Measurements from ENCODE around the gene PSTPIP1.
"Not testable (repeated sequence)": the region's sequence is repeated elsewhere in the genome, so short reads cannot be mapped to it uniquely, and the experiment has no call there.

Gene PSTPIP1
- total RNA-seq: 174 to 215 reads per million in 2 donors

DNA sequence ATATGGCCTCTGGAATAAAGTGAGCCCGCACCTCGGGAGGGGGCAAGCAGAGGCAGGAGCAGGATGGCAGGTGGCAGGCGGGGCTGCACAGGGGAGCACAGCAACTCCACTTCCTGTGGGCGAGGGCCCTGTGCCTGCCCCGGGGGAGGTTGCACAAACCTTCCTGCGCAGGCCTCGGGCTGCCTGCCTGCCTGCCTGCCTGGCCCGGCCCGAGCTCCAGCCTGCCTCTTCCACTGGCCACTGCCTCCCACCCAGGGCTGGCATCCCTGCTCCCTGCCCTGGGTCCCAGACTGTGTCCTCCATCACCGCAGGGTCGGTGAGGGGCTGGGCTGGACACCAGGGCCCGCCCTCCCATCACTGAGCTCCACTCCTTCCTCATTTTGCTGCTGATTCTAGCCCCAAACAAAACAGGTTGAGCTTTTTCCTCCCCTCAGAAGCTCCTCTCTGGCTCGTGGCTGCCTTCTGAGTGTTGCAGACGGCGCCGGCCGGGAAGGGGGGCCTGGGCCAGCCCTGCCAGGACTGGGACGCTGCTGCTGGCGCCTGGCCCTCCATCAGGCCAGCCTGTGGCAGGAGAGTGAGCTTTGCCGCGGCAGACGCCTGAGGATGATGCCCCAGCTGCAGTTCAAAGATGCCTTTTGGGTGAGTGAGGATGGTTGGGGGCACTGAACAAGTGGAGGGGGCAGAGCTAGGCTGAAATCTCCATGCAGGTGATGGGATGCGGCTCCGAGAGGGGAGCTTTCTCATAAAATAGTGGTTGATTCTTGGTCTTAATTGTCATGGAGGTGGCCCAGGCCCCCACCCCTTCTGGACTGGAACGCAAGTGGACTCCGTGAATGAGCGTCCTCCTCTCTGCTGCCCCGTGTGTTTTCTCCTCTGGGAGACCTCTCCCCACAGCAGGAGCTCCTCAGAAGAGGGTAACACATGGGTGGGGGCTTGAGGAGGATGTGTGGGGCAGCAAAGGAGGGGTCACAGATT is at the start of gene PSTPIP1:
PSTPIP1 (plus strand) TSS at position 156 of the 975 bp plus-strand sequence; CDS start at position 604, 448 bp downstream.
- DNase-seq: peak; percentile 38

DNA sequence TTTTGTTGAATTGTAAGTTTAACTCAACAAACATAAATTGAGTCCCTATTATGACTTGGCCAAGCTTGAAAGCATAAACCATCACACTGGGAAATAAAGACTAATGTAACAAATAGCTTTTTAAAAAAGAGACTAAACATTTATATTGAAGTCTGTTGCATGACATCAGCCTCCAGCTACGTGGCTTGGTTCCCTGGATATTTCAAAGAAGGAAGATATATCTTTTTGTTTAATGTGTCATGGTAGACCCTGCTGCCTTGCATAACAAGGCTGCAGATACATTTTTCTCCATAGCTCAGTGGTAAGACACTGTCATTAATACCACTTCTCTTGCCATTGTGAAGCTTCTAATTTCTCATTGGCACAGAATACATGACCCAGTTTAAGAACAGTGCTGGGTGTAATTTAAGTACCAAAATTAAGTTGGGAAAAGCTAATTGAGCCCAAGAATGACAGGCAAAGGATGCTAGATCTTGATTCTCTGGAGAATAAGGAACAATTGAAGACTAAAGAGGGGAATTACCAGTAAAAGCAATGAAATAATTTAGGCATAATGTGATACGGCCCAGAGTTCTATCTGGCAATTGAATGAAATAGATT is 49.3 kb upstream of the PSTPIP1 start:
- DNase-seq: no peak

GRCh38 chr15:76947454-76947853 is 47.5 kb upstream of the PSTPIP1 start:
- no peak for DNase-seq

- DNase-seq: no peak
These were observed 43.7 kb upstream of the PSTPIP1 start for GRCh38 chr15:76951220-76951619.

DNA sequence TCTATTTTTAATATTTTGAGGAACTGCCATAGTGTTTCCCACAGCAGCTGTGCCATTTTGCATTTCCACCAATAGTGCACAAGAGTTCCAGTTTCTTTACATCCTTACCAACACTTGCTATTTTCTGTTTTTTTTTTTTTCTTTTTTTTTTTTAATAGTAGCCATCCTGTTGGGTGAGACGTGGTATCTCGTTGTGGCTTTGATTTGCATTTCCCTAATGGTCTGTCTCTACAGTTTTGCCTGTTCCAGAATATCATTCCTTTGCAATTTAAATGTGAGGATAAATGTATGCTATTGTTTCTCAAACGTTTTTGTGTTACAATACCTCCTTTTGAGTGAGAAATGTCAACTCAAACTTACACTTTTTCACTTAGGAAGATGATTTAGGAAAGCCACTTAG is 41.0 kb upstream of the PSTPIP1 start:
- no peak for DNase-seq

GRCh38 chr15:76954744-76955143 is 40.2 kb upstream of the PSTPIP1 start:
- no peak for DNase-seq

GRCh38 chr15:76961268-76962011 is 33.5 kb upstream of the PSTPIP1 start:
- DNase-seq: no peak

DNA sequence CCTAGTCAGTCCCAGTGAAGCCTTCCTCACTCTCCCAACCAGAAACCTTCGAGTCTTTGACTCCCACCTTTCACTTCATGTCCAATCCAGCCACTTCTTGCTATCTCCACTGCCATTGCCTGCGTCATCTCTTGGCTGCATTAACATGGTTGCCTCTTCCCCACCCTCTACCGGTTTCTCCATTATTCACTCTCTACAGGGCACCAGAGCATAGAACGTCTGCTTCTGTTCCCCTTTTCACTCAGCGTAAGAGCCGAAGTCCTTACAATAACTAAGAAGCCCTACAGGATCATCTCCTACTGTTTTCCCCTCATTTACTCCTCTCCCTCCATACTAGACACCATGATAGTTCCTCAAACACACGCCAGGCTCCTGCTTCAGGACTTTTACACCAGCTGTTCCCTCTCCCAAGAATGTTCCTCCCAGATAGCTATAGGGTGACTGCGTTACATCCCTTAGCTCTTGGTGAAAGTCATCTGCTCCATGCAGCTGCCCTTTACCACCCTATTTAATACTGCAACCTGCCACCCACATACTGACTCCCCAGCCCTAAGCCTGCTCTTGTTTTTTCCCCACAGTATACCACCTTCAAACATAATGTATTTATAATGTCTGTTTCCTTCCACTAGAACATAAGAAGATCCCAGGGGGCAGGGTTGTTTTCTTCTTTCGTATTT is 32.5 kb upstream of the PSTPIP1 start:
- no peak for DNase-seq

- DNase-seq: no peak
These were observed 31.3 kb upstream of the PSTPIP1 start for GRCh38 chr15:76963596-76963995.

DNA sequence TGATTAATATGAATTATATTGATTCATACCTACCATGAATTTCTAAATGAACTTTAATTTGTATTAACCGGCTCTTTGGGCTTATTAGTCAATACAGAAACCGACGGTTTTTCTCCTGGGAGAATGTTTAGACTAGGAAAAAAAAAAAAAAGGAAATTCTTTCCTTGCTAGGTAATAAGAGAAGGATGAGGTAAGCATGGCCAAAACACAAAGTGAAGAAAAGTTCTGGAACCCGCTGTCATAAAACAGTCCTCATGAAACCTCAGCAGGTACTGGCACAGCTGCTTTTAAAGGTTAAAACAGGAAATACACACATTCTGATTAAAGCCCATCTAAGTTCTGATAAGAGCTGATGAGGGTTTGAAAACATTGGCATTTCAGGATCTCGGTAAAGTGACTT is 30.8 kb upstream of the PSTPIP1 start:
- no peak for DNase-seq

GRCh38 chr15:76966051-76966450 is 28.9 kb upstream of the PSTPIP1 start:
- DNase-seq: not testable (repeated sequence)

DNA sequence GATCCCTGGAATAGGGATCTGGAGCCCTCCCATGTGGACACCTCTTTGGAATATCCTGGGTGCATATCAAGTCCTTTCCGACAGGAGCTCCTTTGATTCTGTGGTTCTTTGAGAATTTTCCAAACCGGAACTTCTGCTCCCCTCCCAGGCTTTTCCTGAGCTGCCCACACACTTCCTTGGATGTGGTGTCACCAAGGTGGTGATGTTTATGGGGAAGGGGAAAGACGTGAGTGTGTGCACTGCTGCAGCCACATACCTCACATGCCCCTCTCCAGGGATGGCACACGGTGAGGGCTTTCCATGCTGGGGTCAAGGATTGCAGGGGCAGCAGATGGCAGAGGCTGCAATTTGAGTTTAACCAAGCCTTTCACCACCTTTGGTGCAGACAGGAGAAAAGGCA is 27.9 kb upstream of the PSTPIP1 start:
- DNase-seq: no peak

DNA sequence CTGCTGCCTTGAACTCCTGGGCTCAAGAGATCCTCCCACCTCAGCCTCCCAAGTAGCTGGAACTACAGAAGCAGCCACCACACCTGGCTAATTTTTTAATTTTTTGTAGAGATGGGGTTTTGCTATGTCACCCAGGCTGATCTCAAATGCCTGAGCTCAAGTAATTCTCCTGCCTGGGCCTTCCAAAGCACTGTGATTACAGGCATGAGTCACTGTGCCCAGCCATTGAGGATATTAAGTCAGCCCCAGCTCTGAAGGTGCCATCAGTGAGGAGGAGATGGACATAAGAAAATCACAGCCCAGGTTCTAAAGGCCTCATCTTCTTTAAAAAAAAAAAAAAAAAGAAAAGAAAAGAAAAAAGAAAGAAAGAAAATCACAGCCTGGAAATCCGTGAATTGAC is 26.6 kb upstream of the PSTPIP1 start:
- no peak for DNase-seq

DNA sequence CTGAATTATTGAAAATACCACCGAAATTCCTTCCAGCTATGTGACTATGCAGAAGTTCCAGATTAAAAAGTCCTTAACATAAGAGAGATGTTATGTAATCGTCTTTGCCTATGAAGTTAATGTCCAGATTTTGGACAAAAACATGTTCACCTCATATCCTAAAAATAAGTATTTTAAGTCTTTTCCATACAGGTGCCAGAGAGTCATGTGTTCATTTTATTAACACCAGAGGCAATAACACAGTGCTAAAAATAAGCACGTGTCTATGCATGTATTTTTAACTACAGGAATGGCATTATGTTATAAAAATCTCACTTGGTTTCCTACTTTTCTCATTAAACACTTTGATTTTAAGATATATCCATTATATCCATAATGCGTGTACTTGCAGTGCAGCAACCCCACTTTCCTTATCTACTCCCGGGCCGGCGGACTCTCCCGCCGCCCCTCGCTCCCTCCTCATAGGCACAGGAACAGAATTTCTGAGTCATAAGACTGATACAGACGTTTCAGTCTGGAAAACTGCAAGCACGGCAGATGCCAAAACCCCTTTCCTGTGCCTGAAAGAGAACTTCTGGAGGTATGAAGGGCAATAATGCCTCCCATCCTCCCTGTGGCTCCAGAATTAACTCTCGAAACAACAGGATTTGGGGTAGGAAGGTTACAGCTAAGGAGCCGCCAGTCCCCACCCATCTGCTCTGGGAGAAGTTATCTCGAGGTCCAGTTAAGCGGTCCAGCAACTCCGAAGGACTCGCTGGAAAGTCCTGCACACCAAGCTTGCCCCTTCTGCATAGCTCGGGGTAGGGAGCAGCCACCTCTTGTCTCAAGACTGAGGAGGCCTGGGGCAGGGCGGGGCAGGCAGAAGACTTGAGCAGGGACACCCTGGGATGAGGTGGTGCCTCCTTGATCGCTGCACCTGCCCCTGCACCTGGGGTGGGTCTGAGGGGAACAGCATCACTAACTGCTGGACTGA is 22.3 kb upstream of the PSTPIP1 start:
- DNase-seq: no peak

DNA sequence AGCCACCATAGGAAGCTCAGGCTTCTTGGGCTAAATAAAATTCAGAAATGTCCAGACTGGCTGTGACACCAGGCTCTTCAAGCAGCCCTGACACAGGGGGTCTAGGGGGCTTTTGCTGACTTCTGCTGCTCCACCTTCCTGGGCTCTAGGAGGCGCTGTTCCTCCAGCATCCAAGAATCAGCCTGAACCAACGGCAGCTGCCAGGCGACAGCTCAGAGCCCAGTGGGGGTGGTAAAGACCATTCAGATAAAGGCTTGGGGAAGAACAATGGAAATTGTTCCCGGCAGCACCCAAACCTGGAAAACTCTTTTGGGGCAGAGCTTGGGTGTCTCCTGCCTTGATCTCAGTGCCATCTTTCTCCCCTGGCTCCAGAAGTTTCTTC is 21.6 kb upstream of the PSTPIP1 start:
- no peak for DNase-seq

GRCh38 chr15:76973906-76974305 is 21.0 kb upstream of the PSTPIP1 start:
- DNase-seq: no peak

- DNase-seq: no peak
These were observed 20.4 kb upstream of the PSTPIP1 start for GRCh38 chr15:76974456-76975036.

GRCh38 chr15:76976141-76976540 is 18.8 kb upstream of the PSTPIP1 start:
- no peak for DNase-seq

DNA sequence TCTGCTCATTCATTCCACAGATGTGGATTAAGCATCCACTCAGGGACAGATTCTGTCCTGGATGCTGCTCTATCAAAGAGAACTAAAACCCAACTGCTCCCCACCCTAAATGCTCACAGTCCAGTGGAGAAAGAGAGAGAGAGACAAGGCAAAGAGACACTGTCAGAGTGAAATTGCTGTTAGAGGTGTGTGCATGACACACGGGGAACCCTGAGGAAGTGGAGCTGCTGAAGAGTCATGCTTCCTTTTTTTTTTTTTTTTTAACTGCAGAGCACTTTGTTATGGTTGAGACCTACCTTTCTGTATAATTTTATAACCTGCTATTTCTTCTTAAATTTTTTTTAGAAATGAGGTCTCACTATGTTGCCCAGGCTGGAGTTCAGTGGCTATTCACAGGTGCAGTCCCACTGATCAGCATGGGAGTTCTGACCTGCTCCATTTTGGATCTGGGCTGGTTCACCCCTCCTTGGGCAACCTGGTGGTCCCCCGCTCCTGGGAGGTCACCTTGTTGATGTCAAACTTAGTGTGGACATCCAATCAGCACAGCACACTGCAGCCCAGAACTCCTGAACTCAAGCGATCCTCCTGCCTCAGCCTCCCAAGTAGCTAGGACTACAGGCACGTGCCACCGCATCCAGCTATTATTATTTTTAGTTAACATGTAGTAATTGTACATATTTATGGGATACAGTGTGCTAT is 18.2 kb upstream of the PSTPIP1 start:
- DNase-seq: no peak

- no peak for DNase-seq
These were observed 16.2 kb upstream of the PSTPIP1 start for GRCh38 chr15:76978522-76979330.

All from activated gamma-delta T cell (primary cell).